HG02973 (cell line): ENCODE results near the gene SEL1L2.
"Not testable (repeated sequence)": the region's sequence is repeated elsewhere in the genome, so short reads cannot be mapped to it uniquely, and the experiment has no call there.

Experiments used
- ATAC-seq: cut with Tn5 transposase; IDR thresholded peaks from one replicate; pipeline ENCODE4 v1.9.1; 2021; ENCODE audit warnings: moderate library complexity; ENCODE audit not compliant: unreplicated experiment

SEL1L2 gene

DNA sequence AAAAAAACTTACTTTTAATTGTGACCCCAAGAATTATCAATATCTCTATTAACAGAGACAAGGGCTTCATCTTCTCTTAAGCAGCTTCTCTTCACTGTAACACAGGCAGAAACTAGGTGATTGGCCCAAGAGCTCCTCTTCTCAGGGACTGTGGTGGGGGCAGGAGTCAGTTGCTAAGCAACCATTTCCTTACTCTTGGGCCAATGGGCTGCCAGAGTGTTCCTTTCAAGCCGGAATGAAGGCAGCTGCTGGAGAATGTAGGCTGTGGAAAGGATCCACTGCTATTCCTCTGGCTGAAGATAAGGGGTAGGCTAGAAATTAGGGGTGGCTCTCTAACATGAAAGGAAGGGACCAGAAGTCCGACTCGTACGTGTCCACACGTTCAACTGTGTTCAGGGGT is at the start of gene SEL1L2:
SEL1L2 (minus strand) TSS at position 150 of the 400 bp plus-strand sequence; CDS start at position 70, 80 bp downstream.
- no peak for ATAC-seq

- ATAC-seq: no peak
These were observed 46.2 kb upstream of the SEL1L2 start for GRCh38 chr20:14036567-14036966.

GRCh38 chr20:14033310-14033709 is 42.9 kb upstream of the SEL1L2 start:
- ATAC-seq: no peak

GRCh38 chr20:14030991-14031390 is 40.6 kb upstream of the SEL1L2 start:
- no peak for ATAC-seq

DNA sequence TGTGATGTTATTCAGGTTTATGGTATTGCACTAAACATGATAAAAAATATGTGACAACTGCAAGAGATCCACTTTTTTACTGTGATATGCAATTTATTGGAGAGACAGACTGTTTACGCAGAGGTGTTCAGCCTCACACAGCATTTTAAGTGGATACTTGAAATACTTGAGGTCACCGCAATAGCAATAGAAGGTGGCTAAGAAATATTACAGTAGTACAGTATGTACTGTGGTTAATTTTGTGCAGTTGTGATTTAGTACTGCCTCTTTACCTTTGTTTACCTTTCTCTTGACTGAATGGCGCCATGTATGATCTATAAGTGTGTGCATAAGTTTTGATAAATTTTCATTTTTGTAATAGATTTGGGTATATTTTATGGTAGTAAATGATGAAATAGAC is 22.3 kb upstream of the SEL1L2 start:
- ATAC-seq: no peak

DNA sequence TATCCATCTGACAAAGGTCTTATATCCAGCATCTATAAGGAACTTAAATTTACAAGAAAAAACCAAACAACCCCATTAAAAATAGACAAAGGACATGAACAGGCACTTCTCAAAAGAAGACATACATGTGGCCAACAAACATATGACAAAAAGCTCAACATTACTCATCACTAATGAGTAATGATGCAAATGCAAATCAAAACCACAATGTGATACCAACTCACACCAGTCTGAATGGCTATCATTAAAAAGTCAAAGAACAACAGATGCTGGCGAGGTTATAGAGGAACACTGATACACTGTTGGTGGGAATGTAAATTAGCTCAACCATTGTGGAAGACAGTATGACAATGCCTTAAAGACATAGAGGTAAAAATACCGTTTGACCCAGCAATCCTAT is 18.8 kb upstream of the SEL1L2 start:
- ATAC-seq: no peak

DNA sequence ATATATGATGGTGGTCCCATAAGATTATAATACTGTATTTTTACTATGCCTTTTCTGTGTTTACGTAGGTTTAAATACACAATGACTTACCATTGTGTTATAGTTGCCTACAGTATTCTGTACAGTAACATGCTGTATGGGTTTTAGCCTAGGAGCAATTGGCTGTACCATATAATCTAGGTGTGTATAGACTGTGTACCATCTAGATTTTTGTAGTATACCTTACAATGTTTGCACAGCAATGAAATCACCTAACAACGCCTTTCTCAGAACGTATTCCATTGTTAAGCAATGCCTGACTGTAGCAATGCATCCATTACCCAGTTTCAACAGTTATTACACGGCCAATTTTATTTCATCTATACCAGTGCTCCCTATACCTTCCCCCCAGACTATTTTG is 15.6 kb upstream of the SEL1L2 start:
- no peak for ATAC-seq

DNA sequence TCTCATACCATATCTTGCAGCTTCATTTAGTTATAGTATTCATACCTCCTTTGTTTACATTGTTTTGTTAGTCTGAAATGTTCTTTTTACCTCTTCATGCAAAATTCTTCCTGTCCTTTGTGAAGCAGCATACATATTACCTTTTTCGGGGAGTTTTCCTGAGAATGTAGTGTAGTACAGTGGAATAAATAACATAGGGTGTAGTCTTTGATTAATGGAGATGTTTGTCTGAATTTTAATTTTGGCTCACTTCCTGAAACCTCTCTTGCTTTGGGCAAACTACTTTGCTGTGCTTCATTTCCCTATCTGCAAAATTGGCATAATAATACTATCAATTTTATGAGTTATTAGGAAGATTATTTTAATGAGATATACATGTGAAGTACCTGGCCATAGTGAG is 10.5 kb upstream of the SEL1L2 start:
- ATAC-seq: no peak

DNA sequence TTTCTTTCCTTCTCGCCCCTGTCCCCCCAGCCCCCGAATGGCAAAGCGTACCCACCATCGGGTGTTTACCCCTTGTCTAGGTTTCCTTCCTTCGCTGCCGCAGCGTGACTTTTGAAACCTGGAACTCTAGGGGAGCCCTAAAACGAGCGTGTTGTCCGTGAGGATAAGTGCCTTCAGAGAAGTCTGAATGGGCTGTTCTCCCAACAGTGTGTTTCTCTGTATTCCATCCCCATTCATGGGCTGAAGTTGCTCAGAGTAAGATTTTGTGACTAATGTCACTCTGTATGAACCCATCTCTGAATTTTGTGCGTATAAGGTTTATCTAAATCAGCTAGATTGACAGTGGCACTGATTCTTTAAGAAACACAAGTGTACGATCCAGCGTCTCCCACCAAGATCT is 5.9 kb upstream of the SEL1L2 start:
- no peak for ATAC-seq

GRCh38 chr20:13995841-13996240 is 5.4 kb upstream of the SEL1L2 start:
- ATAC-seq: no peak

GRCh38 chr20:13995086-13995665 is 4.8 kb upstream of the SEL1L2 start, which contains the start of gene MACROD2:
TSS of gene MACROD2 (plus strand) at chr20:13995516.
- no peak for ATAC-seq

DNA sequence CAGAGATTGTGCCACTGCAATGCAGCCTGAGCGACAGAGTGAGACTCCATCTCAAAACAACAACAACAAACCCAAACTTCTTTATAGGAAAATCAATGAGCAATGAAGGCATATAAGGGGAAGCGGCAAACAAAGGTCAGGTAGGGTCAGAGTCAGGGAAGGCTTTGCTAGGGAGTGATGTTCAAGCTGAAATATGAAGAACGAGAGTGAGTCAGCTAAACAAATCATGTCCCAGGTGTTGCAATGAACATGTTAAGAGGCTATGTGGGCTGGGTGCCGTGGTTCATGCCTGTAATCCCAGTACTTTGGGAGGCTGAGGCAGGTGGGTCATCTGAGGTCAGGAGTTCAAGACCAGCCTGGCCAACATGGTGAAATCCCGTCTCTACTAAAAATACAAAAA is 1.5 kb upstream of the SEL1L2 start:
- ATAC-seq: not testable (repeated sequence)

DNA sequence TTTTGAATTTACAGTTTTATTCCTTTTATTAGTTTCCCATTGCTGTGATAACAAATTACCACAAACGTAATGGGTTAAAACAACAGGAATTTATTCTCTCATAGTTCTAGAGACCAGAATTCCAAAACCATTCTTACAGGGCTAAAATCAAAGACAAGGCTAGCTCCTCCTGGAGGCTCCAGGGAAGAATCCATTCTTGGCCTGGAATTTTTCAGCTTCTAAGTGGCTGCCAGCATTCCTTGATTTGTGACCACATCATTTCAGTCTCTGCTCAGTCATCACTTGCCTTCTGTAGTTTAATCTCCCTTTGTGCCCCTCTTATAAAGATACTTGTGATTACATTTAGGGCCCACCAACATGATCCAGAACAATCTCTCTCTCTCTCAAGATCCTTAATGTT is 897 bp upstream of the SEL1L2 start:
- ATAC-seq: no peak

DNA sequence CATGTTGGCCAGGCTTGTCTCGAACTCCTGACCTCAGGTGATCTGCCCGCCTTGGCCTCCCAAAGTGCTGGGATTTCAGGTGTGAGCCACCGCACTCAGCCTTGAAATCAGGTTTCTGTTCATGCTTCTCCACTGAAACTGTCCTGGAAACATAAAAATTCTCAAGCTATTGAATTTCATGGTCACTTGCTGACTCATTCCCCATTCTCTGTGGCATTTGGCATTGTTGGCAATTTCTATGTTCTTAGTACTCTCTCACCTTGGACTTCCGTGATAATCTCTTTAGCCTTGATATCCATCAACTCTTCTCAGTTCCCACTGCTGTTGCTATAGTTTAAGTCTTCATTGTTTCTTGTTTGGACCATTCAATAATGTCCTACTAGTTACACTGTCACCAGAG is 6.2 kb downstream of the SEL1L2 start:
- no peak for ATAC-seq

DNA sequence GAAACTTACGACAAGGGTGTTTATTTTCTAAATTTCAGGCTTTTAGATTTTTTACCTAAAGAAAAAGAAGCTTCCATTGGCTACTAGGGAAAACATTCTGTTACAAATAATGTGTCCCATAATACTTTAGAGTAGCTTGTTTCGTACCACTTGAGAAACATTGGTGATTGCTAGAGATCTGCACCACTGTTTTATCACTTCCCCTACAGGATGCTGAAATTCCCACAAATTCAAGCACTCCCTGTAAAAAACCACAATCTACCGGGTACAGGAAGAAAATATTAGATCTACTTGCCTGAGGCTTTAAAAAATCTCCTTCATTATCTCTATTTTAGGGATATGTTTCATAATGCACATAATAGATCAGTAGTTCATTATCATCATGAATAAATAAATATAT is 29.9 kb downstream of the SEL1L2 start:
- no peak for ATAC-seq

DNA sequence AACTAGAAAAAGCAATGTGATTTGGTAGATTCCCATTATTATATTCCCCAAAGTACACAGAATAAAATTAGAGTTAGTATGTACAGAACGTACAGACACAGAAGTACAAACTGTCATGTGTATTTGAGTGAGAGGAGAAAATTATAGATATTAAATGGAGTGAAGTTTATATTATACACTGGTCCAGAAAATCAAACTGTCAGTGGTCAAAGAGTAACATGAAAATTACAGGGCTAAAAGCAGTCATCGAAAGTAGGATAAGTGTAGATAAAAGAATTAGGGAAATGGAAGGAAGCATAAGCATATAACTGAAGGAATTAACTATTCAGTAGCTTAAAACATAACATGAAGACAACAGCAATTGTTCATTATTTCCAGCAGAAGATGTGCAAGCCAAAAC is 30.3 kb downstream of the SEL1L2 start:
- ATAC-seq: no peak

- ATAC-seq: no peak
These were observed 37.2 kb downstream of the SEL1L2 start for GRCh38 chr20:13953227-13953626.

DNA sequence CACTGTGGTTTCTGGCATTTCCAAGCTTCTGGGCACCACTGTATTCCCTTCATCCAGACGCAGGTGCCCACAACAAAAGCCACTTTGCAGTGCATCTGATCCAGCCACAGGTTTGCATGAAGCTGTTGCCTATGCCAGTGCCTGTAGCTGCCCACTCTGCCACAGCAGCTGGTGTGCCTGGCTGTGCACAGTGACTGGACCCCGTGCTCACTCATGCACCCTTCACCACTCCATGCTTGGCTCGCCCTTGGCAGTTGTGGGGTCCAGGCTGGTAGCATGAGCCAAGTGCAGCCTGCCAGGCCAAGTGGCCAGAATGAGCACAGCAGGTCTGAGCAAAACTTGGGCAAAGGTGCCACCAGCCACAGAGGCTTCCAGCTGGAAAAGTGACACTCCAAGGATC is 42.7 kb downstream of the SEL1L2 start:
- ATAC-seq: no peak

- no peak for ATAC-seq
These were observed 49.4 kb downstream of the SEL1L2 start for GRCh38 chr20:13941031-13941430.

GRCh38 chr20:13936781-13937576 is 53.4 kb downstream of the SEL1L2 start:
- ATAC-seq: no peak

DNA sequence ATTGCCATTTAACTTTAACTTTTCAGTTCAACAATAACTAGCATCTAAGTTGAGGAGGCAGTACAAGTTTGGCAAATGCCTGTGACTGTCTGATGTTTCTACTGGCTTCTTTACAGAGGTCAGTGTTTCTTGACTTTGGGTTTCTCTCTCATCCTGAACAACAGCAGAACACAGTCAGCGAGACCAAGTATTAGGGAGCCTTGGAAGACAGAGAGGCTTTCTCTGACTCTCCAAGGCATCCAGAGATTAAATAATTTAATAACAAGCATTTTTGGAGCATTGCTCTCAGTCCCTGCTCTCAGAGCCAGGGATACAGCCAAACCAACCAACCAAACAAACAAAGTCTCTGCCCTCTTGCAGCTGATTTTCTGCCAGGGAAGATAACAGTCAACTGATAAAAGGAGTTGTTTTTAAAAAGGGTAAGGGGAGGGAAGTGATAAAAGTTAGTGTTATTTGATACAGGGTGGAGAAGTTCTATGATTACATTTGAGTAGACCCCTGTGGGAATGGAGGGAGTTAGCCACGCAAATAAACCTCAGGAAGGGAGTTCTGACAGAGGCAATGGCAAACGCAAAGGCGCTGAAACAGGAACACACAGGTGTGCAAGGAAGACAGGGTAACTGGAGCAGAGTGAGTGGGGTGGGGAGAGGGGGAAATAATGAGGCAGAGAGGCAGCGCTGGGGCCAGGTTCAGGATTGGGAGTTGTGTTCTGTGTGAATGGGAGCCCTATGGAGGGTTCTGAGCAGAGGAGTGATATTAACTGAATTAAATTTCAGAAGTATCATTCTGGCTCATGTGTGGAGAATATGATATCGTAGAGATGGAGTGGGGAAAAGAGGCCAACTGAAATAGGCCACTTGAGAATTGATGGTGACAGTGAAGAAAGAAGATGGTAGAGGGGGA is 55.2 kb downstream of the SEL1L2 start:
- ATAC-seq: no peak

DNA sequence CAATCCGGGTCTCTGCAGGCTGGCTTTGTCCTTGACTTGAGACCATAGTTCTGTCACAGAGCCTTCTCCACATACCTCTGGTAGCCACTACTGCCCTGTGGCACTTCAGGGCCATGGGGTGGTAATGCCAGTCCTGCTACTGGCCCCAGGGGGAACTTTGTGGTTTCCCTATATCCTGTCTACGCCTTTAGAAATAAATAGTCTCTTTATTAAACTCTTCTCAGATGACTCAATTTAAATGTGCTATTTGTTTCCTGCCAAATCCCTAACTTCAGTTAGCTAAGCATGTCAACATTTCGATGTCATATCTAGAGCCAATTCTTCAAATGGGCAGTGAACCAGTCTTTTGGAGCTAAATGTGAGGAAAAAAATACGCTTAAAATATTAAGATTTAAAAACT is 60.1 kb downstream of the SEL1L2 start:
- no peak for ATAC-seq
